GM18507 (cell line): ENCODE measurements around the gene CAP1.

Experiments used
- DNase-seq: peaks from one replicate; pipeline ENCODE4 v3.0.0; 2011; ENCODE audit warnings: low read depth; ENCODE audit not compliant: insufficient read length; ENCODE audit errors: extremely low spot score
- FAIRE-seq: peaks from 2 replicates; lab custom pipeline; 2011; peaks lifted over from hg19 to GRCh38; lab: Jason Lieb, UNC

CAP1 gene

GRCh38 chr1:40090652-40091355, 50.3 kb downstream of the CAP1 start:
- no peak for FAIRE-seq

GRCh38 chr1:40092241-40092640, 51.7 kb downstream of the CAP1 start:
- no peak for DNase-seq
- no peak for FAIRE-seq

More at GRCh38 chr1:40090652-40091355, 50.3 kb downstream of the CAP1 start:
- DNase-seq: no peak

- FAIRE-seq (no peak), DNase-seq (no peak)
These were observed 52.4 kb downstream of the CAP1 start for GRCh38 chr1:40092706-40093639.

GRCh38 chr1:40094466-40095110, 54.1 kb downstream of the CAP1 start:
- DNase-seq (no peak), FAIRE-seq (no peak)

GRCh38 chr1:40095806-40096205, 55.3 kb downstream of the CAP1 start:
- DNase-seq: no peak
- no peak for FAIRE-seq

GRCh38 chr1:40096646-40096976, 56.1 kb downstream of the CAP1 start:
- DNase-seq: no peak
- no peak for FAIRE-seq

GRCh38 chr1:40096977-40097782, 56.7 kb downstream of the CAP1 start, which contains the start of gene PPT1:
Gene PPT1 (minus strand): TSS chr1:40097252. CDS start chr1:40097238, 14 bp downstream.
- DNase-seq: peak; percentile 79
- FAIRE-seq: peak; percentile 33

- FAIRE-seq (no peak), DNase-seq (no peak)
These were observed 61.5 kb downstream of the CAP1 start for GRCh38 chr1:40102038-40102437.

- DNase-seq (no peak), FAIRE-seq (no peak)
These were observed 62.4 kb downstream of the CAP1 start for GRCh38 chr1:40102896-40103295.

GRCh38 chr1:40105028-40105427, 64.5 kb downstream of the CAP1 start:
- no peak for FAIRE-seq

GRCh38 chr1:40107290-40107959, 66.9 kb downstream of the CAP1 start:
- DNase-seq (no peak), FAIRE-seq (no peak)

More at GRCh38 chr1:40105028-40105427, 64.5 kb downstream of the CAP1 start:
- DNase-seq: no peak

GRCh38 chr1:40110389-40110788, 69.9 kb downstream of the CAP1 start:
- FAIRE-seq: no peak
- no peak for DNase-seq

- FAIRE-seq: no peak
These were observed 73.9 kb downstream of the CAP1 start for GRCh38 chr1:40114400-40114799.

GRCh38 chr1:40120128-40120527, 79.6 kb downstream of the CAP1 start:
- FAIRE-seq: no peak
- DNase-seq: no peak

More at GRCh38 chr1:40114400-40114799, 73.9 kb downstream of the CAP1 start:
- no peak for DNase-seq
